Heart left ventricle (tissue), 16 donors: ENCODE results near the gene DNAH12. TPM values are rescaled to one million over a fixed set of nuclear protein-coding genes. Genes with fewer than 3 reads are reported as not detected.
"Not testable (repeated sequence)": the region's sequence is repeated elsewhere in the genome, so short reads cannot be mapped to it uniquely, and the experiment has no call there.

Experiments
- ATAC-seq, 4 donors: fragments of 200-7000 bp; cut with Tn5 transposase; one replicate each; pipeline ENCODE4 v1.9.1; 2020 to 2022; ENCODE audit warnings: moderate library complexity in 4 of 4, mild to moderate bottlenecking in 3 of 4, moderate number of reproducible peaks in 1 of 4
- DNase-seq, 5 donors: peaks; one replicate each; pipeline ENCODE4 v3.0.0-alpha.2; 2020
- H3K27ac ChIP-seq, 12 donors: fragments of 200-600 bp; sonication (generic) in 4 of 12; one replicate each; pipeline versions ENCODE4 v1.5.0 to v1.8.0; 2016 to 2022; ENCODE audit warnings: mild to moderate bottlenecking in 2 of 12
- H3K27me3 ChIP-seq, 9 donors: fragments of 200-600 bp; sonication (generic) in 2 of 9; one replicate each; pipeline versions ENCODE4 v1.5.1 to v1.8.0; 2016 to 2022; ENCODE audit warnings: mild to moderate bottlenecking in 3 of 9
- H3K36me3 ChIP-seq, 9 donors: fragments of 200-600 bp; sonication (generic) in 2 of 9; one replicate each; pipeline versions ENCODE4 v1.5.0 to v1.8.0; 2018 to 2022; ENCODE audit warnings: mild to moderate bottlenecking in 2 of 9
- H3K4me1 ChIP-seq, 12 donors: fragments of 200-600 bp; sonication (generic) in 4 of 12; one replicate each; pipeline versions ENCODE4 v1.5.0 to v1.8.0; 2016 to 2022; ENCODE audit warnings: mild to moderate bottlenecking in 3 of 12
- H3K4me3 ChIP-seq, 12 donors: fragments of 200-600 bp; sonication (generic) in 4 of 12; one replicate each; pipeline versions ENCODE4 v1.5.0 to v1.8.0; 2017 to 2022; ENCODE audit warnings: mild to moderate bottlenecking in 9 of 12, moderate library complexity in 4 of 12
- H3K9me3 ChIP-seq, 12 donors: fragments of 200-600 bp; sonication (generic) in 4 of 12; one replicate each; pipeline versions ENCODE4 v1.5.0 to v1.8.0; 2016 to 2022; ENCODE audit warnings: mild to moderate bottlenecking in 1 of 12
- POLR2A ChIP-seq, 2 donors: fragments of 450-650 bp; IDR thresholded peaks; one replicate each; pipeline ENCODE4 v1.6.1; 2017; ENCODE audit warnings: antibody characterized with exemption in 2 of 2, mild to moderate bottlenecking in 2 of 2, moderate library complexity in 2 of 2
- WGBS, 4 donors: extraction: QIAGEN DNeasy Blood & Tissue Kit in 2 of 4; methylation state at CpG; one replicate each; pipeline versions ENCODE4 v1.1.5 to v1.1.7; 2013 to 2018; 5-methylcytosine and 5-hydroxymethylcytosine counted together
- intact Hi-C, 10 donors: fragments of 100-400 bp; cut with DNase I; formaldehyde crosslinking; loops; one replicate each; pipeline versions ENCODE4 v1.11.1 to v1.14.2; 2022
- polyA plus RNA-seq, 2 donors: library from polyadenylated mRNA; stranded (reverse); fragments of 200-250 nt; gene quantifications; one replicate each; pipeline ENCODE4 v1.2.3, GENCODE V29; 2013
- total RNA-seq, 9 donors: library from RNA; depleted of rRNA in 2 of 9; stranded (reverse); fragments of >200 nt in 2 of 9; fragmentation: NEBNext Ultra II Directional in 3 of 9; extraction: Animal tissue kit (Norgen Biotek cat#: 25700) in 3 of 9; gene quantifications; one replicate each; pipeline versions ENCODE4 v1.1.0 to v1.2.4, GENCODE V29; 2016 to 2023
- TF ChIP-seq, protein P1 (sequence below), 12 donors: fragments of 200-600 bp; sonication (generic) in 4 of 12; IDR thresholded peaks; one replicate each; pipeline versions ENCODE4 v1.5.0 to v1.8.0; 2018 to 2022; ENCODE audit warnings: antibody characterized with exemption in 12 of 12, mild to moderate bottlenecking in 5 of 12
- donor health status: ischemic (EF 13 %, LVEDD 7.1; RV severe dilation, severe dysfunction).
- donor health status: healthy with polysubstance abuse.
- donor health status: DM: no; HTN: yes; CAD: no.
- donor health status: DM: no; HTN: no; CAD: no.
- donor health status: ischemic (EF 25% LVEDD 6.9; RV normal size, moderate dysfunction).
- donor health status: ischemic (EF 25% LVEDD 5.7; RV mildly dilated, moderate dysfunction).
- donor health status: healthy.
- donor health status: DM: yes; HTN: yes; CAD: no.
- donor health status: ischemic (EF 35%, LVEDD 5.7; RV mildly dilated, moderate dysfunction).
- donor health status: nonischemic (EF 11% LVEDD 7.7; RV severe dilation, severe dysfunction).
- donor health status: DM: yes; HTN: yes; CAD: no.
- donor health status: PGD.
- donor health status: ischemic (EF 29% LVEDD 5.4; RV normal size, mild dysfunction).
- donor health status: nonischemic (EF 23%, LVEDD 6.1; RV moderate dilation, normal function).

The DNAH12 gene
- total and polyA plus RNA-seq, 11 donors = 0.04 to 0.42 (median 0.26) TPM; not detected in 7

DNA sequence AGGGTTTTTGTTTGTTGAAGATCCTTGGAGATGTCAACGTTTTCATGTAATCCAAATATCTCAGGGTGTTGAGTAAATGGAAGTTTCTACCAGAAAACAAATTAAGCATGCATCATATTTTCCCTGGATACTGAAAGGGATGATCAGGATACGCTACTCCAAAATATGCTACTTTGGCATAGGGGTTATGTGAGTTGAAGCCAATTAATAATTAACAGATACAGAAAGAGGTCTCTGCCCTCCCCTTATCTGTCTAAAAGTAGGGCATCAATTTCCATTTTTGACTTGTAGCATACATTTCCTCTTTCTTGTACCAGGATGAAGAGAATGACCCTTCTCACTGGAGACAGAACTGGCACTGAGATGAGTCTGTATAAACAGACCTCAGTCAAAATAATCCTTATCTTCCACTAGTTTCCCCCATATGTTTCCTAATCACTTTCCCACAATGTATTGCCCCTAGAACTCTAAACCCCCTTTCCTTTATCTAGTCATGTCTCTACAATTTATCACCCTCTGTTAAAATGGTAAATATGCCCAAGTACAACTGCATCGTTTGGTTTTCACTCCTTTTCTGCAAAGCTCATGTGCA lies 234.3 kb downstream of the DNAH12 start:
- Histone ChIP-seq H3K4me3 (no peak overlapping the region), H3K36me3 (no peaks in the 10 kb centered on the region), H3K27ac (no peak overlapping the region), H3K4me1 (no peaks in the 10 kb centered on the region), H3K9me3 (no peaks in the 10 kb centered on the region), H3K27me3 (no peaks in the 10 kb centered on the region)
- DNase-seq (no peak), ATAC-seq (no peak)
- TF ChIP-seq POLR2A (IDR thresholded peaks at IDR 0.05) = no peak
- TF ChIP-seq, protein P1, sequence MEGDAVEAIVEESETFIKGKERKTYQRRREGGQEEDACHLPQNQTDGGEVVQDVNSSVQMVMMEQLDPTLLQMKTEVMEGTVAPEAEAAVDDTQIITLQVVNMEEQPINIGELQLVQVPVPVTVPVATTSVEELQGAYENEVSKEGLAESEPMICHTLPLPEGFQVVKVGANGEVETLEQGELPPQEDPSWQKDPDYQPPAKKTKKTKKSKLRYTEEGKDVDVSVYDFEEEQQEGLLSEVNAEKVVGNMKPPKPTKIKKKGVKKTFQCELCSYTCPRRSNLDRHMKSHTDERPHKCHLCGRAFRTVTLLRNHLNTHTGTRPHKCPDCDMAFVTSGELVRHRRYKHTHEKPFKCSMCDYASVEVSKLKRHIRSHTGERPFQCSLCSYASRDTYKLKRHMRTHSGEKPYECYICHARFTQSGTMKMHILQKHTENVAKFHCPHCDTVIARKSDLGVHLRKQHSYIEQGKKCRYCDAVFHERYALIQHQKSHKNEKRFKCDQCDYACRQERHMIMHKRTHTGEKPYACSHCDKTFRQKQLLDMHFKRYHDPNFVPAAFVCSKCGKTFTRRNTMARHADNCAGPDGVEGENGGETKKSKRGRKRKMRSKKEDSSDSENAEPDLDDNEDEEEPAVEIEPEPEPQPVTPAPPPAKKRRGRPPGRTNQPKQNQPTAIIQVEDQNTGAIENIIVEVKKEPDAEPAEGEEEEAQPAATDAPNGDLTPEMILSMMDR (IDR thresholded peaks at IDR 0.05) = no peak
- intact Hi-C loops = no loop called here
- 49 to 64% (median 52%) methylated on average over 3 of the region's 3 CpGs for WGBS, 4 donors

DNA sequence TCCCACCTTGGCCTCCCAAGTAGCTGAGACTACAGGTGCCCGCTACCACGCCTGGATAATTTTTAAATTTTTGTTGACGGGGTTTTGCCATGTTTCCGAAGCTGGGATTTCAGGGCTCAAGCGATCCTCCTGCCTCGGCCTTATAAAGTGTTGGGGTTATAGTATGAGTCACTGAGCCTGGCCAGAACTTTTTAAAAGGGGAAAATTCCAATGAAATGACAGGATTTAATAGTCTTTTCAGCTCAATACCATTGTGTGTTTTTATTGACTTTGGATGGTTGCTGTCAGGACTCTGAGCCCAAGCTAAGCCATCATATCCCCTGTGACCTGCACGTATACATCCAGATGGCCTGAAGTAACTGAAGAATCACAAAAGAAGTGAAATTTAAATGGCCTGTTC lies 240.6 kb downstream of the DNAH12 start:
- H3K4me3 ChIP-seq, H3K36me3 ChIP-seq, H3K4me1 ChIP-seq, DNase-seq, H3K9me3 ChIP-seq, H3K27me3 ChIP-seq, H3K27ac ChIP-seq, intact Hi-C loops, ATAC-seq: not testable (repeated sequence)
- 94 to 96% (median 94%) methylated on average over 7 of the region's 7 CpGs for WGBS, 4 donors

DNA sequence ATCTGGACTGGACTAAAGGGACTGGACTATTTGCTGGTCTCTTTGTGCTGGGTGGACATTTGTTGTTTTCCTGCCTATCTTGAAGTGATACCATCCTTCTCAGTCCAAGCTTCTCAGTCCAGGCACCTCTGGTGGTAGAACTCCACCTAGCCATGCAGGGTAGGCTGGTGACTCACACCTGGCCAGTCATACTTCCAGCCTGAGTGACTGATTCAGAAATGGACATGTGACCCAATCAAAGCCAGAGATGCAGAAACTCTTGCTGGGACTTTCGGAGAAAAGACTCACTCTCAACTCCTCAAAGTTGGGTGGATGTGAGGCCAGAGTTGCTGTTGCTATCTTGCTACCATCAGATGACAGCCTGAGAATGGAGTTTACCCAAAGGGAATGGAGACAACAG lies 246.1 kb downstream of the DNAH12 start:
- intact Hi-C loops = no loop called here
- H3K27ac ChIP-seq = no peak overlapping the region
- no peak for ATAC-seq

DNA sequence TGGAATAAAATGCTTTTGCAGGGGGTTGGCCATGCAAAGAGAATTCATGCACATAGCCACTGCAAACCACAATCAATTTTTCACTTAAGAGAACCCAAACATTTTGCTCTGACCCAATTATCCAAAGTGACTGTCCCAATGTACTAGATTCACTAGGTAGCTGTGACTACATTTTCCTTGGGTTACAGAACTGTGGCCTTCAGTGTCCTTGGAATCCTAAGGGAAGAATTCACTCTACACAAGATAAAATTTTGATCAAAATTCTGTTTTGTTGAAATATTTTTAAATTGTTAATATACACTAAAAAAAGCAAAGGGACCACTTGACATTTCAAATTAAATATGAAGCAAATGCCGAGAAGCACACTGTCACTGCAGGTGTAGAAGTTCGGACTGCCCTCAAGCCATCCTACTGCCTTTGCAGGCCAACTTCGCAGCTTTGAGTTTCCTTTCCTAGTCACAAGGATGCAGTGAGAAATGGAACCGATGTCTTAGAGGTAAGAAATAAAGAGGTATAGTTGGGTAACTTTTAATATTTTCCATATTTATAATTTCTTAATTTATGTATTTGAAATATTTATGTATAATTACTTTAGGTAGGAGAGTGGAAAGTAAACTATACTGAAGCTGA lies 251.1 kb downstream of the DNAH12 start:
- 87 to 95% (median 89%) methylated on average over 4 of the region's 4 CpGs for WGBS, 4 donors
- intact Hi-C loops = no loop called here
- Histone ChIP-seq H3K9me3 (no peaks in the 10 kb centered on the region), H3K27me3 (no peaks in the 10 kb centered on the region), H3K4me1 (peaks cover 0 to 16% (median 0%) of the 10 kb centered on the region in 12 donors), H3K27ac (peak overlapping the region in 7 of 12 donors; percentile 2 to 74 (median 61)), H3K36me3 (peaks cover 0 to 7% (median 0%) of the 10 kb centered on the region in 9 donors), H3K4me3 (peak overlapping the region in 5 of 12 donors; percentile 29 to 52 (median 36))
- no peak for TF ChIP-seq POLR2A (IDR thresholded peaks at IDR 0.05)
- TF ChIP-seq, protein P1 (IDR thresholded peaks at IDR 0.05) = no peak
- no peak for DNase-seq
- peak in 1 of 4 donors; percentile 3 for ATAC-seq

More for the DNA sequence above, 246.1 kb downstream of the DNAH12 start:
- Histone ChIP-seq H3K4me1 (peaks cover 0 to 8% (median 0%) of the 10 kb centered on the region in 12 donors), H3K9me3 (no peaks in the 10 kb centered on the region), H3K36me3 (no peaks in the 10 kb centered on the region), H3K27me3 (no peaks in the 10 kb centered on the region), H3K4me3 (no peak overlapping the region)
- no peak for DNase-seq
- TF ChIP-seq POLR2A (IDR thresholded peaks at IDR 0.05) = no peak
- TF ChIP-seq, protein P1 (IDR thresholded peaks at IDR 0.05) = no peak
- 89 to 100% (median 95%) methylated on average over 1 of the region's 1 CpG for WGBS, 4 donors
